Thymus (tissue), 14 donors: Measurements from ENCODE around the gene SHD. TPM values are rescaled to one million over a fixed set of nuclear protein-coding genes. Genes with fewer than 3 reads are reported as not detected.
"Not testable (repeated sequence)": the region's sequence is repeated elsewhere in the genome, so short reads cannot be mapped to it uniquely, and the experiment has no call there.

Experiments
- DNase-seq, 9 donors: peaks; one replicate each; pipeline ENCODE4 v3.0.0-alpha.2; 2013; ENCODE audit warnings: low spot score in 9 of 9, low read depth in 6 of 9, missing footprints in 1 of 9
- H3K27ac ChIP-seq, 2 donors: one replicate each; pipeline ENCODE4 v1.5.1; 2013; ENCODE audit warnings: control low read depth in 1 of 2, low read depth in 1 of 2, low read length in 1 of 2, mild to moderate bottlenecking in 1 of 2, moderate library complexity in 1 of 2
- H3K27me3 ChIP-seq, 2 donors: one replicate each; pipeline ENCODE4 v1.5.1; 2013; ENCODE audit warnings: low read length in 1 of 2; ENCODE audit not compliant: control insufficient read depth in 2 of 2, insufficient read depth in 1 of 2
- H3K36me3 ChIP-seq, 2 donors: one replicate each; pipeline ENCODE4 v1.5.1; 2013; ENCODE audit warnings: low read length in 1 of 2, mild to moderate bottlenecking in 1 of 2, moderate library complexity in 1 of 2; ENCODE audit not compliant: control insufficient read depth in 2 of 2, insufficient read depth in 2 of 2
- H3K4me1 ChIP-seq, 2 donors: one replicate each; pipeline ENCODE4 v1.5.1; 2013; ENCODE audit warnings: low read length in 2 of 2; ENCODE audit not compliant: control insufficient read depth in 2 of 2, insufficient read depth in 2 of 2
- H3K4me3 ChIP-seq, 2 donors: one replicate each; pipeline ENCODE4 v1.5.1; 2013; ENCODE audit warnings: low read length in 2 of 2, control low read depth in 1 of 2, mild to moderate bottlenecking in 1 of 2
- H3K9me3 ChIP-seq, 2 donors: one replicate each; pipeline ENCODE4 v1.5.1; 2013; ENCODE audit warnings: low read length in 1 of 2, mild to moderate bottlenecking in 1 of 2; ENCODE audit not compliant: control insufficient read depth in 2 of 2, insufficient read depth in 1 of 2
- WGBS: extraction: QIAGEN DNeasy Blood & Tissue Kit; methylation state at CpG from one replicate; pipeline ENCODE4 v1.1.7; 2013; 5-methylcytosine and 5-hydroxymethylcytosine counted together
- long read RNA-seq, 10 donors: transcript quantifications; one replicate each; lab custom pipeline, GENCODE V29; 2026
- polyA plus RNA-seq: library from polyadenylated mRNA; stranded (reverse); fragments of 200-250 nt; gene quantifications from one replicate; pipeline ENCODE4 v1.2.3, GENCODE V29; 2013
- total RNA-seq: library from RNA; stranded (reverse); fragments of 120-200 nt; gene quantifications from one replicate; pipeline ENCODE4 v1.2.4, GENCODE V29; 2013
- donor health status: healthy.

Gene SHD, protein sequence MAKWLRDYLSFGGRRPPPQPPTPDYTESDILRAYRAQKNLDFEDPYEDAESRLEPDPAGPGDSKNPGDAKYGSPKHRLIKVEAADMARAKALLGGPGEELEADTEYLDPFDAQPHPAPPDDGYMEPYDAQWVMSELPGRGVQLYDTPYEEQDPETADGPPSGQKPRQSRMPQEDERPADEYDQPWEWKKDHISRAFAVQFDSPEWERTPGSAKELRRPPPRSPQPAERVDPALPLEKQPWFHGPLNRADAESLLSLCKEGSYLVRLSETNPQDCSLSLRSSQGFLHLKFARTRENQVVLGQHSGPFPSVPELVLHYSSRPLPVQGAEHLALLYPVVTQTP
- total RNA-seq (0.80 TPM), polyA plus RNA-seq (0.57 TPM)
- long read RNA-seq, donor 1, result 0 reads
- long read RNA-seq, donor 2, partial matches to known transcripts, result 0 of 3 reads
- long read RNA-seq, donor 2, other reads (novel, unspliced or antisense), result 0 of 3 reads
- long read RNA-seq, donor 3, partial matches to known transcripts, result 0 of 1 reads
- long read RNA-seq, donor 3, other reads (novel, unspliced or antisense), result 0 of 1 reads
- long read RNA-seq, donor 4, partial matches to known transcripts, result 11 of 47 reads
- long read RNA-seq, donor 4, other reads (novel, unspliced or antisense), result 35 of 47 reads
- long read RNA-seq, donor 5, result 0 reads
- long read RNA-seq, donor 6, partial matches to known transcripts, result 11 of 66 reads
- long read RNA-seq, donor 6, other reads (novel, unspliced or antisense), result 54 of 66 reads
- long read RNA-seq, donor 7, partial matches to known transcripts, result 0 of 1 reads
- long read RNA-seq, donor 7, other reads (novel, unspliced or antisense), result 0 of 1 reads
- long read RNA-seq, donor 8, partial matches to known transcripts, result 5 of 31 reads
- long read RNA-seq, donor 8, other reads (novel, unspliced or antisense), result 26 of 31 reads
- long read RNA-seq, donor 9, partial matches to known transcripts, result 0 of 1 reads
- long read RNA-seq, donor 9, other reads (novel, unspliced or antisense), result 0 of 1 reads
- long read RNA-seq, donor 10, result 0 reads

DNA sequence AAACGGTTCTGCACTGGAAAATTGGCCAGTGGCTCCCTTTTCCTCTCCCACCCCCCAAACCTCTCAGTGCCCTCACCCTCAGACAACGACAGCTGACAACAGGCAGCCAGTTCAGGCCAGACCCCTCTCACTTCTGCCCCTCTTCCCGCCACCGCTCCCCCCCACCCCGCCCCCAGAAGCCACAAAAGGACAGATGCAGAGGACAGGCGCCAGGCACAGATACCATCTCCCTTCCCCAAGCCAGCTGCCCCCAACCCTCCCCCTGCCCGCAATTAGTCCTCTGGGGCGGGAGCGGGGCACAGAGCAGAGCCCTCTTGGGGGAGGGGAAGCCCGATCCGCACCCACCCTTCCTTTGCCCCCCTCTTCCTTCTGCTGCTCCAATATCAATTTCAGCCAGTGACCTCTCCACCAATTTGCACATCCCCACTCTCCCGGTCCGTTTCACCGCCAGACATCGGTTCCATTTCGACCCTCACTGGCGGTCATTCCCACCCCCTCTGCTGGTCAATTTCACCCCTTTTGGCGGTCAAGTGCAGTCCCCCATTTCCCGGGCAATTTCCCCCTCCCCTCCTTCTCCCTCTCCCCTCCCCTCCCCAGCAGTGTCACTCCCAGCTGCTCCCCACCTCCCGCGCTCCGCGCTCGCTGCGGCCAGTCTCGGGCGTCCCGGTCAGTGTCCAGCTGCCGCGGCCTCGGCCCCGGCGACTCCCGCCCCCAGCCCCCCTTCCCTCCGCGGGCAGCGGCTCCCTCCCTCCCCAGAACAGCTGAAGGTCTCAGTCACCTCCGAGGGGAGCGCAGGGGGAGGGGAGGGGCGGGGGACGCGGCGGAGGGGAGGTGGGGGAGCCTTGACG is at the start of gene SHD:
SHD (plus strand) TSS at position 848 of the 848 bp plus-strand sequence. CDS start 798 bp downstream, outside the sequence.
- H3K27me3 ChIP-seq, result peaks cover 37 to 58% of the 10 kb centered on the region in 2 donors
- H3K36me3 ChIP-seq, result no peaks in the 10 kb centered on the region
- H3K4me3 ChIP-seq, result peak within 1 kb of the TSS in 1 of 2 donors; percentile 21
- 1% methylated on average over 43 of the region's 44 CpGs for WGBS
- DNase-seq, result no peak
- H3K4me1 ChIP-seq, result peaks cover 3 to 7% of the 10 kb centered on the region in 2 donors
- H3K27ac ChIP-seq, result no peak within 1 kb of the TSS
- peaks cover 1 to 3% of the 10 kb centered on the region in 2 donors for H3K9me3 ChIP-seq

DNA sequence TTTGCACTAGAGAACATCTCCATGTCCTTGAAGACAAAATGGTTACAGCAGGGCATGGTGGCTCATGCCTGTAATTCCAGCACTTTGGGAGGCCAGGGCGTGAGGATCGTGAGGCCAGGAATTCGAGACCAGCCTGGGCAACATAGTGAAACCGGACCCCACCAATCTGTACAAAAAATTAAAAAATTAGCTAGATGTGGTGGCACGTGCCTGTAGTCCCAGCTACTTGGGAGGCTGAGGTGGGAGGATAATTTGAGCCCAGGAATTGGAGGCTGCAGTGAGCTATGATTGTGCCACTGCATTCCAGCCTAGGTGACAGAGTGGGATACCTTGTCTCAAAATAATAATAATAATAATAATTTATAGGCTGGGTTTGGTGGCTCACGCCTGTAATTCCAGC is 48.8 kb upstream of the SHD start:
- not testable (repeated sequence) for H3K4me1 ChIP-seq, H3K36me3 ChIP-seq, H3K27ac ChIP-seq, H3K4me3 ChIP-seq, H3K9me3 ChIP-seq, DNase-seq
- WGBS, result 92% methylated on average over 6 of the region's 6 CpGs
- peaks cover 0 to 24% of the 10 kb centered on the region in 2 donors for H3K27me3 ChIP-seq

DNA sequence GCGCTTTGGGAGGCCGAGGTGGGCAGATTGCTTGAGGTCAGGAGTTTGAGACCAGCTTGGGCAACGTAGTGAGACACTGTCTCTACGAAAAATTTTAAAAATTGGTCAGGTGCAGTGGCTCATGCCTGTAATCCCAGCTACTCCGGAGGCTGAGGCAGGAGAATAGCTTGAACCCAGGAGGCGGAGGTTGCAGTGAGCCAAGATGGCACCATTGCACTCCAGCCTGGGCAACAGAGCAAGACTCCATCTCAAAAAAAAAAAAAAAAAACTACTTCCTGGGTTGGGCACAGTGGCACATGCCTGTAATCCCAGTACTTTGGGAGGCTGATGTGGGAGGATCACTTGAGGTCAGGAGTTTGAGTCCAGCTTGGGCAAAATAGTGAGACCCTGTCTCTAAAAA is 47.5 kb upstream of the SHD start:
- not testable (repeated sequence) for H3K4me3 ChIP-seq, H3K36me3 ChIP-seq, H3K9me3 ChIP-seq, H3K27ac ChIP-seq, DNase-seq, H3K4me1 ChIP-seq
- WGBS, result 96% methylated on average over 6 of the region's 6 CpGs
- peaks cover 0 to 21% of the 10 kb centered on the region in 2 donors for H3K27me3 ChIP-seq

DNA sequence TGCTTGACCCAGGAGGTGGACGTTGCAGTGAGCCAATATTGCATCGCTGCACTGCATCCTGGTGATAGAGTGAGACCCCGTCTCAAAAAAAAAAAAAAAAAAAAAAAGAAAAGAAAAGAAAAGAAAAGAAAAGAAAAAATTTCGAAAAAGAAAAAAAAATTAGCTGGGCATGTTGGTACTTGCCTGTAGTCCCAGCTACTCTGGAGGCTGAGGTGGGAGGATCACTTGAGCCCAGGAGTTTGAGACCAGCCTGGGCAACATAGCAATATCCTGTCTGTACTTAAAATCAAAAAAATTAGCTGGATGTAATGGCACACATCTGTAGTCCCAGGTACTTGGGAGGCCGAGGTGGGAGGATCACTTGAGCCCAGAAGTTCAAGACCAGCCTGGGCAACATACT is 46.9 kb upstream of the SHD start:
- not testable (repeated sequence) for H3K4me3 ChIP-seq, H3K27ac ChIP-seq, H3K36me3 ChIP-seq, H3K9me3 ChIP-seq, DNase-seq, H3K4me1 ChIP-seq
- peaks cover 0 to 21% of the 10 kb centered on the region in 2 donors for H3K27me3 ChIP-seq
- WGBS, result 89% methylated on average over 5 of the region's 5 CpGs

DNA sequence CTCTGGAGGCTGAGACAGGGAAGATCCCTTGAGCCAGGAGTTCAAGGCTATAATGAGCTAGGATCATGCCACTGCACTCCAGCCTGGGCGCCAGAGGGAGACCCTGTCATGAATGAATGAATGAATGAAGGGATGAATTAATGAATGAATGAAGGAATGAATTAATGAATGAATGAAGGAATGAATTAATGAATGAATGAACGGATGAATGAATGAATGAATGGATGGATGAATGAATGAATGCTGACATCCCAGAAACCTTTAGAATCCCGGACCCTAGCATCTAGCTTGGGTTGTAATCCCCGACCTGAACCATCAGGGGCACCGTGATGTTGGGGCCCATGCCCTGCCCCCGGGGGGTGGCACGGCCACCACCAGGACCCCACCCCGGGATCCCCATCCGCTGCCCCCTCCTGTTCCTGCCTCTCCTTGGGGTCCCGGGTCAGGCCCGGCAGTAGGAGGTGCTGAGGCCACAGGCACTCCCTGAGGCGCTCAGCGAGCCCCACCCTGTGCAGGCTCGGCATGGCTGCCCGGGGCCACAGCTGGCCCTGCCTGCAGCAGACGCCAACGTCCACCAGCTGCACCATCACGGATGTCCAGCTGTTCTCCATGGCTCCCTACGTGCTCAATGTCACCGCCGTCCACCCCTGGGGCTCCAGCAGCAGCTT is 46.3 kb upstream of the SHD start:
- Histone ChIP-seq H3K9me3 (peaks cover 0 to 5% of the 10 kb centered on the region in 2 donors), H3K27me3 (peaks cover 0 to 20% of the 10 kb centered on the region in 2 donors), H3K4me1 (peaks cover 0 to 4% of the 10 kb centered on the region in 2 donors), H3K4me3 (no peak overlapping the region), H3K27ac (no peak overlapping the region), H3K36me3 (no peaks in the 10 kb centered on the region)
- WGBS, result 70% methylated on average over 21 of the region's 21 CpGs
- no peak for DNase-seq

DNA sequence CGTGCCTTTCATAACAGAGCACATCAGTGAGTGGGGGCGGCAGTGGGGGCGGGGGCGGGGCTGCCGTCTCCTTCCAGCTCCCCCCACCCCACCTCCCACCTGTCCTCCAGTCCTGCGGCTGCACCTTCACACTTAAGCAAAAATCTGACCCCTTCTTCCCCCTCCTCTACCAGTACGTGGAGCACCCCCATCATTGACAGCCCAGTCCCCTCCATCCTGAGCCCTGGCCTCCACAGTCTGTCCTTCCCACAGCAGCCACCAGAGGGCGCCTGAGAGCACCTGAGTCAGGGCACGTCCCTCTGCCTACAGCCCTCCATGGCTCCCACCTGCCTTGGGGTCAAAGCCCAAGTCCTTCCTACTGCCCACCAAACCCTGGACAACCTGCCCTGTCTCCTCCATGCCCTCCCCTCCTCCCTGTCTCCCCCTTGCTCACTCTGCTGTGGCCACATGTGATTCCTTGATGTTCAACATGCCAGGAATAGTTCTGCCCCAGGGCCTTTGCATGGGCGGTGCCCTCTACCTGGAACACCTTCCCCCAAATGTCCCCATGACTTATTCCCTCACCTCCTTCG is 45.7 kb upstream of the SHD start:
- no peak overlapping the region for H3K4me3 ChIP-seq
- peaks cover 0 to 4% of the 10 kb centered on the region in 2 donors for H3K4me1 ChIP-seq
- DNase-seq, result peak in 4 of 9 donors; percentile 20 to 48 (median 41)
- H3K36me3 ChIP-seq, result no peaks in the 10 kb centered on the region
- peaks cover 0 to 18% of the 10 kb centered on the region in 2 donors for H3K27me3 ChIP-seq
- WGBS, result 43% methylated on average over 11 of the region's 11 CpGs
- peaks cover 0 to 5% of the 10 kb centered on the region in 2 donors for H3K9me3 ChIP-seq
- no peak overlapping the region for H3K27ac ChIP-seq

DNA sequence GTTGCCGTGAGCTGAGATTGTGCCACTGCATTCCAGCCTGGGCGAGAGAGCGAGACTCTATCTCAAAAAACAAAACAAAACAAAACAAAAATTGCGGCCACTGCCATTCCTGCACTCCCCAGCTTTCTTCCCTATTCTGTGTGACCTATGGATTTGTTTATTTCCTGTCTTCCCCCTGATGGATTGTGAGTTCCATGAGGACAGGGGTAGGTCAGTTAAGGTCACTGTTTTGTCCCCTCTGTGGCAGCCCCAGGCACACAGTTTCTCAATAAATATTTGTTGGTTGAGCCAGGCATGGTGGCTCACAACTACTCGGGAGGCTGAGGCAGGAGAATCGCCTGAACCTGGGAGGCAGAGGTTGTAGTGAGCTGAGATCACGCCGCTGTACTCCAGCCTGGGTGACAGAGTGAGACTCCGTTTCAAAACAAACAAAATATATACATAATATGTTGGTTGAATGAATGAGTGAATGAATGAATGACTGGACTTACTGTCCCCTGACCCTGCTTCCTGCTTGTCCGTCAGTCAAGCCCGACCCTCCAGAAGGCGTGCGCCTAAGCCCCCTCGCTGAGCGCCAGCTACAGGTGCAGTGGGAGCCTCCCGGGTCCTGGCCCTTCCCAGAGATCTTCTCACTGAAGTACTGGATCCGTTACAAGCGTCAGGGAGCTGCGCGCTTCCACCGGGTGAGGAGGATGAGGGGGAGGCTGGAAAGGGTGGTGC is 44.8 kb upstream of the SHD start:
- no peak overlapping the region for H3K27ac ChIP-seq
- H3K4me3 ChIP-seq, result no peak overlapping the region
- 79% methylated on average over 21 of the region's 21 CpGs for WGBS
- H3K4me1 ChIP-seq, result no peaks in the 10 kb centered on the region
- no peaks in the 10 kb centered on the region for H3K36me3 ChIP-seq
- H3K27me3 ChIP-seq, result peaks cover 0 to 11% of the 10 kb centered on the region in 2 donors
- peaks cover 0 to 3% of the 10 kb centered on the region in 2 donors for H3K9me3 ChIP-seq
- DNase-seq, result no peak
